A673 (cell line): ENCODE measurements around the gene ARHGAP32. TPM values are rescaled to one million over a fixed set of nuclear protein-coding genes. Genes with fewer than 3 reads are reported as not detected.

Source experiments
- BruUV-seq: library from RNA; stranded (reverse); fragments of 400-500 nt; replicated peaks from 2 replicates; lab custom pipeline; 2021; lab: Mats Ljungman, UMichigan
- CTCF ChIA-PET: fragments of 300-600 bp; sonication (Branson Sonifier 250); formaldehyde crosslinking; loops from one replicate; lab custom pipeline; 2022; ENCODE audit warnings: antibody characterized with exemption; lab: Charles Lee
- POLR2A ChIA-PET: fragments of 300-600 bp; sonication (Branson Sonifier 250); formaldehyde crosslinking; loops from one replicate; lab custom pipeline; 2022; ENCODE audit warnings: antibody characterized with exemption; ENCODE audit not compliant: low non-redundant PET; lab: Charles Lee
- DNase-seq: peaks from one replicate; pipeline ENCODE4 v3.0.0-alpha.2; 2015; ENCODE audit warnings: low spot score
- H3K27ac ChIP-seq: fragments of 200-600 bp; sonication (generic); 2 replicates; pipeline ENCODE4 v1.5.1; 2016; ENCODE audit warnings: mixed run types, low read depth, mild to moderate bottlenecking, mixed read lengths, antibody characterized with exemption, low read length; ENCODE audit not compliant: poor library complexity, severe bottlenecking
- H3K27me3 ChIP-seq: fragments of 200-600 bp; sonication (generic); replicated peaks from 2 replicates; pipeline ENCODE4 v1.6.1; 2017; ENCODE audit warnings: mixed run types, low read depth, mild to moderate bottlenecking, mixed read lengths, antibody characterized with exemption, low read length; ENCODE audit not compliant: insufficient read depth, poor library complexity
- H3K36me3 ChIP-seq: fragments of 200-600 bp; sonication (generic); 2 replicates; pipeline ENCODE4 v1.6.1; 2016; ENCODE audit warnings: mixed run types, mild to moderate bottlenecking, mixed read lengths, antibody characterized with exemption, low read length; ENCODE audit not compliant: insufficient read depth, poor library complexity, severe bottlenecking
- H3K4me1 ChIP-seq: fragments of 200-600 bp; sonication (generic); 2 replicates; pipeline ENCODE4 v1.6.1; 2017; ENCODE audit warnings: mixed run types, mild to moderate bottlenecking, mixed read lengths, antibody characterized with exemption, low read length; ENCODE audit not compliant: insufficient read depth, poor library complexity, severe bottlenecking
- H3K4me3 ChIP-seq: fragments of 200-600 bp; sonication (generic); 2 replicates; pipeline ENCODE4 v1.5.1; 2016; ENCODE audit warnings: low read depth, mixed run types, mild to moderate bottlenecking, mixed read lengths, low read length; ENCODE audit not compliant: poor library complexity, severe bottlenecking
- H3K9me3 ChIP-seq: fragments of 200-600 bp; sonication (generic); 2 replicates; pipeline ENCODE4 v1.6.1; 2016; ENCODE audit warnings: mixed run types, low read depth, mild to moderate bottlenecking, mixed read lengths, antibody characterized with exemption, low read length; ENCODE audit not compliant: poor library complexity, severe bottlenecking
- CTCF ChIP-seq: fragments of 300-800, 200-600 bp; sonication (generic); conservative IDR thresholded peaks from 2 replicates; pipeline ENCODE4 v1.5.1; 2017; ENCODE audit warnings: low read depth, mild to moderate bottlenecking, antibody characterized with exemption, low read length, moderate library complexity, mixed read lengths
- EZH2 ChIP-seq: fragments of 200-600 bp; sonication (generic); IDR thresholded peaks from 2 replicates; pipeline ENCODE4 v1.6.1; 2017; ENCODE audit warnings: borderline replicate concordance, low read depth, mild to moderate bottlenecking, mixed read lengths, antibody characterized with exemption, low read length; ENCODE audit not compliant: poor library complexity, severe bottlenecking
- intact Hi-C: fragments of 100-400 bp; cut with micrococcal nuclease; formaldehyde crosslinking; loops from one replicate; pipeline ENCODE4 v1.10.0; 2022; ENCODE audit not compliant: unreplicated experiment
- total RNA-seq: library from RNA; stranded (reverse); gene quantifications from 2 replicates; pipeline ENCODE4 v1.2.3, GENCODE V29; 2021

Gene ARHGAP32
- total RNA-seq, 1 experiment from 2014 or later, result 42.8 TPM

GRCh38 chr11:129222158-129222557 lies 30.0 kb upstream of the ARHGAP32 start:
- ChIA-PET POLR2A (no interaction called here), CTCF (no interaction called here)
- Histone ChIP-seq H3K4me1 (peaks cover 37% of the 10 kb centered on the region), H3K4me3 (no peak overlapping the region), H3K36me3 (peaks cover 8% of the 10 kb centered on the region), H3K9me3 (peaks cover 16% of the 10 kb centered on the region), H3K27ac (no peak overlapping the region), H3K27me3 (no peaks in the 10 kb centered on the region)
- intact Hi-C loops, result no loop called here
- TF ChIP-seq EZH2, result no peak
- no peak for TF ChIP-seq CTCF
- DNase-seq, result no peak
- BruUV-seq, result no TSS peak

- no peak for DNase-seq
- no TSS peak for BruUV-seq
- Histone ChIP-seq H3K27ac (no peak overlapping the region), H3K4me3 (no peak overlapping the region), H3K36me3 (no peaks in the 10 kb centered on the region), H3K4me1 (peaks cover 15% of the 10 kb centered on the region), H3K9me3 (no peaks in the 10 kb centered on the region), H3K27me3 (no peaks in the 10 kb centered on the region)
- POLR2A ChIA-PET, result no interaction called here
- CTCF ChIA-PET, result no interaction called here
- intact Hi-C loops, result no loop called here
- TF ChIP-seq CTCF (no peak), EZH2 (no peak)
These were observed 23.6 kb upstream of the ARHGAP32 start for GRCh38 chr11:129215506-129216245.

- DNase-seq, result no peak
- TF ChIP-seq CTCF (no peak), EZH2 (no peak)
- H3K4me1 ChIP-seq, result peaks cover 6% of the 10 kb centered on the region
- H3K9me3 ChIP-seq, result no peaks in the 10 kb centered on the region
- H3K4me3 ChIP-seq, result no peak overlapping the region
- H3K27ac ChIP-seq, result no peak overlapping the region
- ChIA-PET CTCF (no interaction called here), POLR2A (no interaction called here)
- H3K27me3 ChIP-seq, result no peaks in the 10 kb centered on the region
- intact Hi-C loops, result no loop called here
- H3K36me3 ChIP-seq, result no peaks in the 10 kb centered on the region
- BruUV-seq, result no TSS peak
These were observed 22.7 kb upstream of the ARHGAP32 start for GRCh38 chr11:129214710-129215295.
